Measurements from ENCODE around the gene ATRAID.
"Not testable (repeated sequence)": the region's sequence is repeated elsewhere in the genome, so short reads cannot be mapped to it uniquely, and the experiment has no call there.

Gene ATRAID, protein sequence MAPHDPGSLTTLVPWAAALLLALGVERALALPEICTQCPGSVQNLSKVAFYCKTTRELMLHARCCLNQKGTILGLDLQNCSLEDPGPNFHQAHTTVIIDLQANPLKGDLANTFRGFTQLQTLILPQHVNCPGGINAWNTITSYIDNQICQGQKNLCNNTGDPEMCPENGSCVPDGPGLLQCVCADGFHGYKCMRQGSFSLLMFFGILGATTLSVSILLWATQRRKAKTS

GRCh38 chr2:27211943-27212625 lies at the start of gene ATRAID, which contains the start of gene SLC5A6:
Gene ATRAID (plus strand): TSS chr2:27212041. CDS start chr2:27212369, 328 bp downstream.
Gene SLC5A6 (minus strand): TSS chr2:27212268. CDS start chr2:27207650, 4,618 bp downstream.
- DNase-seq: peak; percentile 88 to 90

DNA sequence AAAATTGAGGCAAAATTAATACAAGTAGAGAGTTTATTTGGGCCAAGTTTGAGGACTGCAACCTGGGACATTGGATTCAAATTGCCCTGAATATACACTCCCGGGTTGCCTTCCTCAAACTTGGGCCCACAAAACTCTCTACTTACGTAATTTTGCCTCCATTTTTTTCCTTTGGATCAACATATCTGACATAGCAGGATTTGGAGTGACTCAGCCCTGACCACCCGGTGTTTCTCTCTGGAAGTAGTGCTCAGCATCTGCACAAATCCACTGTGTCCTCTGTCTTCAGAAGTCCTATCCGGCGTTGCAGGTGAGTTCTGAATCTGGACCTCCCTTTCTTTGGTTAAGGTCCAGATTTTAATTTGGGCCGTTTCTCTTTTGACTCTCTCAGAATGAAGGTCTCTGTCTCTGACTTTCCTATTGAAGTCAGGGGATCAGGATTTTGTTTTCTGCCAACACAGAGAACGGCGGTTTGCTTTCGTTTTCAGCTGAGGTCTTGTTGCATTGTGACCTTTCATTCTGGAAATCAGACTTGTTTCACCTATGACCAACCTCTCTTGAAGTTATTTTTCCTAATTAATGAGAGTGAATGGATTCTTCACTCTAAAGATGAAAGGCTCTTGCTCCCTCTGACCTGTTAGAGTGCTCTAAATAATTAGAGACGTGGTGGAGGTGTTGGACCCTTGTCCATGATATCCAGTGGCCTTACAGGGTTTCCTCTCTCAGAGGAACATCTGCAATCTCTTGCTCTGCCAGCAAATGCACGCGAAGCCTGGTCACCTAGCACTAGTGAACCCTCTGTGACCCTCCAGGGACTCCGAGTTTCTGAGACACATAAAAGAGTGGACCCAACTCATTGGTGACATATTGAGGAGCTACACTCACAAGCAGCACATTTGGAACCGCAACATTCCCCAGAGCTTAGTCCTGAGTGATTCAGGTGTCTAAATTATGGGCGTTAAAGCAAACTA lies 49.4 kb upstream of the ATRAID start:
- no peak for DNase-seq

- no peak for DNase-seq
Observed at GRCh38 chr2:27164960-27165763, 46.7 kb upstream of the ATRAID start.

- no peak for DNase-seq
Observed at GRCh38 chr2:27170581-27171337, 41.1 kb upstream of the ATRAID start.

- DNase-seq: no peak
Observed at GRCh38 chr2:27171351-27171848, 40.4 kb upstream of the ATRAID start.

DNA sequence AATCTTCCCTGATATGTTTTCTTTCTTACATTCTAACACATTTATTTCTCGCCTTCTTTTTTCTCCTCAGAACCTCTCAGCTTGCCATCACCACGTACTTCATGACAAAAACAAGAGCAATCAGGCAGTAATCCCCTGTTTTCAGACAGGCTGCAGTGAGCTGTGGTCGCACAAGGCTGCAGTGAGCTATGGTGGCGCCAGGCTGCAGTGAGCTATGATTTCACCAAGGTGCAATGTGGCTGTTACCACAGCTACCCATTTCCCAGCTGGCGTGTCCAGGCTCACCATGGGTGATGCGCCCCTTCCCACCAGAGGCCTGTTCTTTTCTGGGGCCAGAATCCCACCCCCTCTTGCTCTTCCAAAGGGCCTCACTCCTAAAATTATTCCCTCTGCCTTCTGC lies 37.2 kb upstream of the ATRAID start:
- no peak for DNase-seq

DNA sequence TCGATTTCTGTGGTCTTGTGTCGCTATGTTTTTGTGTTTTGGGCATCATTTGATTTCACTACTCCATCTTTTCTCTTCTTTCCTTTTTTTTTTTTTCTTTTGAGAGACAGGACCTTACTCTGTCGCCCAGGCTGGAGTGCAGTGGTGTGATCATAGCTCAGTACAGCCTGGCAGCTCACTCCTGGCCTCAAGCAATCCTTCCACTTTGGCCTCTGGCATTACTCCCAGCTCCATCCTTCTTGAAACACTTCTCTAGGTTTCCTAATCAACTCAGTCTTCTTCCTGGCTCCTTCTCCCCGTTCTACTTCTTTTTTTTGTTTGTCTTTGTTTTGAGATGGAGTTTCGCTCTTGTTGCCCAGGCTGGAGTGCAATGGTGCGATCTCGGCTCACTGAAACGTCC lies 36.5 kb upstream of the ATRAID start:
- no peak for DNase-seq

GRCh38 chr2:27175781-27176180 lies 36.1 kb upstream of the ATRAID start:
- DNase-seq: not testable (repeated sequence)

DNA sequence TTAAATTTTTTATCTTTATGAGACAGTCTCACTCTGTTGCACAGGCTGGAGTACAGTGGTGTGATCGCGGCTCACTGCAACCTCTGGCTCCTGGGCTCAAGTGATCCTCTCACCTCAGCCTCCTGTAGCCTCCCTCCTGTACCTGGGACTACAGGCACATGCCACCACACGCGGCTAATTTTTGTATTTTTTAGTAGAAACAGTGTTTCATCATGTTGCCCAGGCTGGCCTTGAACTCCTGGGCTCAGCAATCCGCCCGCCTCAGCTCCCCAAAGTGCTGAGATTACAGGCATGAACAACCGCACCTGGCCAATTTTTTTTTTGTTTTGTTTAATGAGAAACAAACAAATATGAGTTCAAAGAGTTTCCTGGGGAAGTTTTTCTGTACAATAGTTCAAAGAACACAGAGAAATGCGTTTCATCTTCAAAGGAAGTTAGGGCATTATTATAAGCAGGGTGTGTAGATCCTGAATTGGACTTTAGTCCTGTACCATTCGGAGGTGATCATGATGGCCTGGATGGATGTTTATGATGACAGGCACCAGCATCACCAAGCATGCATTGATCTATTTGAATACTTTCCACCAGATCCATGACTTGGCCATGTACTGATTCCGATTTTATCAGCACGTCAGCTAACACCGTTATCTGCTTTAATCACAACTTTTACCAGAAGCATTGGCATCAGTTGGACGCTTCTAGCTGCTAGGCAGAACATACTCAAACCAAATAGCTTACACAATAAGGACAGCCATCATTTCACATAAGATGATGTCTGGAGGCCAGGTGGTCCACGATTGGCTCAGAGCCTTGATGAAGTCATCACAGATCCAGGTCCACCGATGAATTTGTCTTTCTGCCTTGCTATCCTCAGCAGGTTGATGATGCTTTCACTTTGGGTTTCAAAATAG lies 34.1 kb upstream of the ATRAID start:
- DNase-seq: no peak

DNA sequence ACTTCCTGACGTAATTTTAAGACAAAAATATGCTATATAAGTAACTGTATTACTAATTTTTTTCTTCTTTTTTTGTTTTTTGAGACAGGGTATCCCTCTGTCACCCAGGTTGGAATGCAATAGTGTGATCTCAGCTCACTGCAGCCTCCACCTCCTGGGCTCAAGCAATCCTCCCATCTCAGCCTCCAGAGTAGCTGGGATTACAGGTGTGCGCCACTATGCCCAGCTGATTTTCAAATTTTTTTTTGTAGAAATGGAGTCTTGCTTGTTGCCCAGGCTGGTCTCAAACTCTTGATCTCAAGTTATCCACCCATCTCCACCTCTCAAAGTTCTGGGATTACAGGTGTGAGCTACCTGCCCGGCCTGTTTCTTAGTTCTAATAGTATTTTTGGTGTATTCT lies 33.4 kb upstream of the ATRAID start:
- DNase-seq: no peak

DNA sequence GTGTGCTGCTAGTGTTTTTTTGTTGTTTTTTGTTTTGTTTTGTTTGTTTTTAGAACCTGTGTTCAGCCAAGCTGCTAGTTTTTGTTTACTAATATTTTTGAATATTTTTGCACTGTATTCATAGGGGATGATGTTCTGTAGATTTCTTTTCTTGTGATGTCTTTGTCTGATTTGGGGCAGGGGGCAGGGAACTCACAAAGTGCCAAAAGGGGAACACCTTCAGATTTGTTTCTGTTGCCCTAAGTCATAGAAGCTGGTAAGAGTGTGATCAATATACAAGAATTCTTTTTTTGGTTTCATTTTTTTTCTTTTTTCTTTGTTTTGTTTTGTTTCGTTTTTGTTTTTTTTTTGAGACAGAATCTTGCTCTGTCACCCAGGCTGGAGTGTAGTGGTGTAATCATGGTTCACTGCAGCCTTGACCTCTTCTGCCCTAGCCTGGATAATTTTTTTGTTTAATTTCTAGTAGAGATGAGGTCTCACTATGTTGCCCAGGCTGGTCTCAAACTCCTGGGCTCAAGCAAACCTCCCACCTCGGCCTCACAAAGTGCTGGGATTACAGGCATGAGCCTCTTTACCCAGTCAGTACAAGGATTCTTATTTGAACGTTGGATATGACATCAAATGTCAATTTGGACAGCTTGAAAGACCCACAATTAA lies 32.4 kb upstream of the ATRAID start:
- DNase-seq: no peak

- no peak for DNase-seq
Observed at GRCh38 chr2:27182346-27182745, 29.5 kb upstream of the ATRAID start.

- no peak for DNase-seq
Observed at GRCh38 chr2:27184115-27184514, 27.7 kb upstream of the ATRAID start.

- DNase-seq: no peak
Observed at GRCh38 chr2:27185331-27186026, 26.4 kb upstream of the ATRAID start.

GRCh38 chr2:27186613-27187345 lies 25.1 kb upstream of the ATRAID start:
- DNase-seq: no peak

DNA sequence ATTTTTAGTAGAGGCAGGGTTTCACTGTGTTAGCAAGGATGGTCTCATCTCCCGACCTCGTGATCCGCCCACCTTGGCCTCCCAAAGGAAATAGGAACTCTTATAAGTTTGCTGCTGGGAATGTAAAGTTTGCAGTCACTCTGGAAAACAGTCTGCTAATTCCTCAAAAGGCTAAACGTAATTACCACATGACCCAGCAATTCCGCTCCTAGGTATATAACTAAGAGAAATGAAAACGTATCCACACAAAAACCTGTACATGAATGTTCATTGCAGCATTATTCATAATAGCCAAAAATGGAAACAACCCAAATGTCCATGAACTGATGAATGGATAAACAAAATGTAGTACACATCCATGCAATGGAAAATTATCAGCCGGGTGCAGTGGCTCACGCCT lies 21.9 kb upstream of the ATRAID start:
- no peak for DNase-seq

DNA sequence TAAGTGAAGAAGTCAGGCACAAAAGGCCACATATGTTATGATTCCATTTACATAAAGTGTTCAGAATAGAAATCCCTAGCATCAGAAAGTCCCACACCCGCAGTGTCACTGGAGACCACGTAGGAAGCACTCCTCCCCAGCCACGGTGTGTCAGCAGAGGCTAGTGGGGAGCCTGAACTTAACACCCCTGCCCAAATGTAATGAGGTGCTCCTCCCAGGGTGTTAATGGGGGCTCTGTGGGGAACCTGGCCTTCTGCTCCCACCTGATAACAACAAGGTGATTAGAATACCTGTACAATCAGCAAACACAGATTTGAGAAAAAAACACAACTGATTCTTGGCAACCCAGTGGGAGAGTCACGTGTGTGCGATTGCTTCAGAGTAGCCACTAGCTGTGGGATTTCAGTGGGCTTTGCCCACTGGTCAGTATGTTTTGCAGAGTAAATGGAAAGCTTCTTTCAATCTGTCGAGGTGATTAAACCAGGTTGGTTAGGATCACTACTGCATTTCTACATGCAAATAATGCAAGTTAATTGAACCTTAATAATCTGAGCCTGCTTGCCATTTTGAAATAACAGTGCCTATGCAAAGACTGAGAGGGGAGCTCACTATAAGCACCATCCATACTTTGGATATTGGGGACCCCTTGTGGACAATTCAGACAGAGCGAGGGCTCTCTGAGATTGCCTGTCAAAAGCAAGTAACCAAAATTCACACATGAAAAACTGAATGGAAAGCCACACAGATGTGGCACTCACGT lies 20.6 kb upstream of the ATRAID start:
- DNase-seq: peak; percentile 50 to 66

All from CD4-positive, alpha-beta T cell treated with Interleukin-4 for 1 hour (primary cell).